ENCODE measurements around the gene ZIK1.

The ZIK1 gene

DNA sequence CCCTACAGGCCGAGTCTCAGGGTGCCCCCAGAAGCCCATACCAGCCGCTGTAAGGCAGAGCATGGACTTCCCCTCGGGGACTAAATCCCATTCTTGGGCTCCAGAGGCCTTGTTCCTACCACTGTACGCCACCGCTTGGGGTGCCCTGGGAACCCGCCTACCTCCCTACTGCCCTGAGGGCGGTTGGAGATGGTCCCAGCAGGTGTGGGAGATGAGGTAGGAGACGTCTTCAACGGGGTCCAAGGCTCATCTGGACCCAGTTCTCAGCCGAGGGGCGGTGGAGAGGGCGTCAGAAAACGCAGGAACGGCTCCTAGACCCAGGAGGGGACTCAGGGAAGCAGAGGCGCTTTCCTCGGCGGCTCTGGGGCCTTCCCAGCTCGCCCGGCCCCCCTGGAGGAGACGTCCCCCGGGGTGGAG lies 833 bp upstream of the ZIK1 start:
- Histone ChIP-seq H3K27me3 (ENCODE audit: insufficient read depth, low read length) (no peaks in the 10 kb centered on the region), H3K9me3 (ENCODE audit: low read length) (peaks cover 18% of the 10 kb centered on the region), H3F3A (ENCODE audit: insufficient read depth, low read length) (no peaks in the 10 kb centered on the region), H3K36me3 (ENCODE audit: insufficient read depth, low read length) (peaks cover 5% of the 10 kb centered on the region; the same call in 1 of the 2 replicates), H3K4me1 (ENCODE audit: insufficient read depth, low read length, severe bottlenecking) (peaks cover 7% of the 10 kb centered on the region), H3K9me2 (ENCODE audit: low read depth, low read length) (no peaks in the 10 kb centered on the region), H3K79me2 (ENCODE audit: insufficient read depth, low read length) (0 out of 2 replicates have a peak, but pooled peaks cover 2% of the 10 kb centered on the region), H4K20me1 (ENCODE audit: insufficient read depth, low read length) (no peaks in the 10 kb centered on the region), H3K9ac (ENCODE audit: low read length) (no peak overlapping the region), H3K4me3 (ENCODE audit: low read depth, low read length, poor library complexity, severe bottlenecking) (no peak overlapping the region), H3K4me2 (ENCODE audit: low read length) (no peak overlapping the region), H3K27ac (ENCODE audit: low read depth, low read length, poor library complexity, severe bottlenecking) (no peak overlapping the region), H2AFZ (ENCODE audit: low read length) (no peak overlapping the region)
- no peak for TF ChIP-seq EZH2 (IDR thresholded peaks at IDR 0.05; ENCODE audit: borderline replicate concordance, low read length)
- TF ChIP-seq, protein P1, sequence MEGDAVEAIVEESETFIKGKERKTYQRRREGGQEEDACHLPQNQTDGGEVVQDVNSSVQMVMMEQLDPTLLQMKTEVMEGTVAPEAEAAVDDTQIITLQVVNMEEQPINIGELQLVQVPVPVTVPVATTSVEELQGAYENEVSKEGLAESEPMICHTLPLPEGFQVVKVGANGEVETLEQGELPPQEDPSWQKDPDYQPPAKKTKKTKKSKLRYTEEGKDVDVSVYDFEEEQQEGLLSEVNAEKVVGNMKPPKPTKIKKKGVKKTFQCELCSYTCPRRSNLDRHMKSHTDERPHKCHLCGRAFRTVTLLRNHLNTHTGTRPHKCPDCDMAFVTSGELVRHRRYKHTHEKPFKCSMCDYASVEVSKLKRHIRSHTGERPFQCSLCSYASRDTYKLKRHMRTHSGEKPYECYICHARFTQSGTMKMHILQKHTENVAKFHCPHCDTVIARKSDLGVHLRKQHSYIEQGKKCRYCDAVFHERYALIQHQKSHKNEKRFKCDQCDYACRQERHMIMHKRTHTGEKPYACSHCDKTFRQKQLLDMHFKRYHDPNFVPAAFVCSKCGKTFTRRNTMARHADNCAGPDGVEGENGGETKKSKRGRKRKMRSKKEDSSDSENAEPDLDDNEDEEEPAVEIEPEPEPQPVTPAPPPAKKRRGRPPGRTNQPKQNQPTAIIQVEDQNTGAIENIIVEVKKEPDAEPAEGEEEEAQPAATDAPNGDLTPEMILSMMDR (IDR thresholded peaks at IDR 0.05; ENCODE audit: low read length), result no peak

DNA sequence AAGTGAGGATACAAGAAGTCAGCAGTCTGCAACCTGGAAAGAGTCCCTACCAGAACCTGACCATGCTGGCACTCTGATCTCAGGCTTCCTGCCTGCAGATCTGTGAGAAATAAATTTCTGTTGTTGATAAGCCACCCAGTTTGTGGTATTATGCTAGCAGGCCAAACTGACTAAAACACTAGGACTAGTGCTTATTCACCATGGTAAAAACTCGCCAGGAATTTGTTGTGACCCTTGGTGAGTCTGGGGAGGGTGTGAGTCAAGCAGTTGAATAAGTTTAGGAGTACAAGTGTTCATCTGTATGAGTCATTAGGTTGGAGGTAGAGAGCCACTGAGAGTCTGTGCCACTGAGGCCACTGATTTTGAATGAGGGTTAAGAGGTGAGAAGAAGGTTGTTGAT lies 3.6 kb downstream of the ZIK1 start:
- Histone ChIP-seq H3K4me2 (ENCODE audit: low read length) (no peak overlapping the region), H4K20me1 (ENCODE audit: insufficient read depth, low read length) (no peaks in the 10 kb centered on the region), H3K9me3 (ENCODE audit: low read length) (peaks cover 22% of the 10 kb centered on the region), H3K27me3 (ENCODE audit: insufficient read depth, low read length) (no peaks in the 10 kb centered on the region), H3K27ac (ENCODE audit: low read depth, low read length, poor library complexity, severe bottlenecking) (no peak overlapping the region), H3K9ac (ENCODE audit: low read length) (no peak overlapping the region), H3K4me3 (ENCODE audit: low read depth, low read length, poor library complexity, severe bottlenecking) (no peak overlapping the region), H3K4me1 (ENCODE audit: insufficient read depth, low read length, severe bottlenecking) (no peaks in the 10 kb centered on the region), H3F3A (ENCODE audit: insufficient read depth, low read length) (no peaks in the 10 kb centered on the region), H3K36me3 (ENCODE audit: insufficient read depth, low read length) (no peaks in the 10 kb centered on the region), H3K79me2 (ENCODE audit: insufficient read depth, low read length) (no peaks in the 10 kb centered on the region), H3K9me2 (ENCODE audit: low read depth, low read length) (no peaks in the 10 kb centered on the region), H2AFZ (ENCODE audit: low read length) (no peak overlapping the region)
- TF ChIP-seq EZH2 (IDR thresholded peaks at IDR 0.05; ENCODE audit: borderline replicate concordance, low read length), result no peak
- TF ChIP-seq, protein P1 (IDR thresholded peaks at IDR 0.05; ENCODE audit: low read length), result no peak

DNA sequence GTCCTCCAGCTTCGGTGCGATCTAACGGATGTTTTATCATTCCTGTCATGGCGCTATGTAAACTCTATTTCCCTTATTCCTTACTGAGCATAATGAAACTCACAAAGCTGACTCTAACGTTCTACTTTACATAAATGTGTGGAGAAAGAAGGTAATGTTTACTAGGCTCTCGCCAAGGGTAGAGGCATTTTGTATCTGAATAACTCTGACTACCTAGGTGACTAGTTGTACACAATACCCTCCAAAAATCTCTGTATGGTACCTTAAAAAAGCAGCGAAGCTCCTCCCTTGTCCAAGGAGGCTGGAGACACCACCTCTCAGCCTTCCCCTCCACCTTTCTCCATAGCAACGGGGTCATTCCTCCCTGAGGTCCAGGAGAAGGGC lies 15.4 kb downstream of the ZIK1 start:
- Histone ChIP-seq H3K27ac (ENCODE audit: low read depth, low read length, poor library complexity, severe bottlenecking) (no peak overlapping the region), H3K4me2 (ENCODE audit: low read length) (peak overlapping the region; percentile 77), H3K9me3 (ENCODE audit: low read length) (peaks cover 19% of the 10 kb centered on the region; the same call in 1 of the 2 replicates), H3K79me2 (ENCODE audit: insufficient read depth, low read length) (no peaks in the 10 kb centered on the region), H3K9me2 (ENCODE audit: low read depth, low read length) (no peaks in the 10 kb centered on the region), H3K9ac (ENCODE audit: low read length) (peak overlapping the region; percentile 25; the same call in 1 of the 2 replicates), H3K27me3 (ENCODE audit: insufficient read depth, low read length) (no peaks in the 10 kb centered on the region), H4K20me1 (ENCODE audit: insufficient read depth, low read length) (no peaks in the 10 kb centered on the region), H3K4me3 (ENCODE audit: low read depth, low read length, poor library complexity, severe bottlenecking) (peak overlapping the region; percentile 78), H3K36me3 (ENCODE audit: insufficient read depth, low read length) (peaks cover 30% of the 10 kb centered on the region), H2AFZ (ENCODE audit: low read length) (peak overlapping the region; percentile 97), H3F3A (ENCODE audit: insufficient read depth, low read length) (no peaks in the 10 kb centered on the region), H3K4me1 (ENCODE audit: insufficient read depth, low read length, severe bottlenecking) (peaks cover 14% of the 10 kb centered on the region)
- TF ChIP-seq EZH2 (IDR thresholded peaks at IDR 0.05; ENCODE audit: borderline replicate concordance, low read length), result no peak
- TF ChIP-seq, protein P1 (IDR thresholded peaks at IDR 0.05; ENCODE audit: low read length), result no peak

Measured in OCI-LY1 (cell line).